B cell (primary cell): ENCODE measurements around the gene DNAH6. TPM values are rescaled to one million over a fixed set of nuclear protein-coding genes. Genes with fewer than 3 reads are reported as not detected.

Experiments used
- ATAC-seq: fragments of 200-7000 bp; cut with Tn5 transposase; one replicate; pipeline ENCODE4 v1.10.0; 2021; ENCODE audit warnings: low read depth, mild to moderate bottlenecking, moderate number of reproducible peaks, moderate library complexity
- CTCF ChIA-PET: fragments of 350-600 bp; sonication (Branson Sonifier 250); formaldehyde crosslinking; loops from one replicate; lab custom pipeline; 2021; ENCODE audit warnings: antibody characterized with exemption, inconsistent platforms; lab: Charles Lee
- POLR2A ChIA-PET: fragments of 350-600 bp; sonication (Branson Sonifier 250); formaldehyde crosslinking; loops from one replicate; lab custom pipeline; 2021; ENCODE audit warnings: antibody characterized with exemption; lab: Charles Lee
- DNase-seq: peaks from one replicate; pipeline ENCODE4 v3.0.0; 2013
- H2AFZ ChIP-seq: 2 replicates; pipeline ENCODE4 v1.6.1; 2012; ENCODE audit warnings: mild to moderate bottlenecking, low read depth, low read length; ENCODE audit not compliant: insufficient read depth, poor library complexity, severe bottlenecking
- H3K27ac ChIP-seq, 2 donors: 1 replicate in 1 of 2; 2 replicates in 1 of 2; pipeline ENCODE4 v1.5.1; 2012 to 2013; ENCODE audit warnings: low read length in 2 of 2, mild to moderate bottlenecking in 2 of 2, moderate library complexity in 1 of 2
- H3K27me3 ChIP-seq, 4 experiments: fragments of 200-600 bp in 1 of 4; sonication (generic) in 1 of 4; replicated peaks in 1 of 4; 1 replicate in 2 of 4; 2 replicates in 2 of 4; pipeline versions ENCODE4 v1.6.1 to v1.7.0; 2013 to 2016; ENCODE audit warnings: low read length in 3 of 4, mild to moderate bottlenecking in 2 of 4, mixed read lengths in 1 of 4, moderate library complexity in 1 of 4; ENCODE audit not compliant: insufficient read depth in 4 of 4, control insufficient read depth in 3 of 4; ENCODE audit errors: control extremely low read depth in 1 of 4
- H3K36me3 ChIP-seq, 2 experiments: replicated peaks in 1 of 2; 1 replicate in 1 of 2; 2 replicates in 1 of 2; pipeline versions ENCODE4 v1.6.1 to v1.7.1; 2013; ENCODE audit warnings: low read length in 1 of 2; ENCODE audit not compliant: insufficient read depth in 2 of 2, control insufficient read depth in 1 of 2; ENCODE audit errors: control extremely low read depth in 1 of 2, extremely low read depth in 1 of 2
- H3K4me1 ChIP-seq, 2 donors: fragments of 200-600 bp in 1 of 2; sonication (generic) in 1 of 2; 1 replicate in 1 of 2; 2 replicates in 1 of 2; pipeline versions ENCODE4 v1.5.1 to v1.6.1; 2013 to 2017; ENCODE audit warnings: low read length in 2 of 2; ENCODE audit not compliant: control insufficient read depth in 2 of 2, insufficient read depth in 2 of 2
- H3K4me2 ChIP-seq: replicated peaks from 2 replicates; pipeline ENCODE3; 2012; ENCODE audit warnings: mild to moderate bottlenecking, low read depth, low read length; ENCODE audit not compliant: poor library complexity, severe bottlenecking
- H3K4me3 ChIP-seq, 5 experiments: fragments of 200-600 bp in 1 of 5; sonication (generic) in 1 of 5; 1 replicate in 3 of 5; 2 replicates in 2 of 5; pipeline versions ENCODE4 v1.5.1 to v1.7.0; 2011 to 2016; ENCODE audit warnings: low read length in 4 of 5, mild to moderate bottlenecking in 4 of 5, low read depth in 2 of 5, control low read depth in 1 of 5, moderate library complexity in 1 of 5; ENCODE audit not compliant: insufficient read depth in 1 of 5; ENCODE audit errors: control extremely low read depth in 1 of 5, extremely low read depth in 1 of 5
- H3K79me2 ChIP-seq: fragments of 200-600 bp; sonication (generic); one replicate; pipeline ENCODE4 v1.6.0; 2016; ENCODE audit warnings: low read length; ENCODE audit not compliant: control insufficient read depth, insufficient read depth
- H3K9ac ChIP-seq: fragments of 200-600 bp; sonication (generic); 2 replicates; pipeline ENCODE4 v1.6.1; 2017; ENCODE audit warnings: mild to moderate bottlenecking, low read length, moderate library complexity
- H3K9me3 ChIP-seq, 3 donors: one replicate each; pipeline versions ENCODE4 v1.6.1 to v1.7.1; 2013; ENCODE audit warnings: low read length in 2 of 3; ENCODE audit not compliant: control insufficient read depth in 2 of 3, insufficient read depth in 1 of 3; ENCODE audit errors: control extremely low read depth in 1 of 3
- H4K20me1 ChIP-seq: 2 replicates; pipeline ENCODE4 v1.6.0; 2012; ENCODE audit warnings: mild to moderate bottlenecking, low read length; ENCODE audit not compliant: insufficient read depth, control insufficient read depth, poor library complexity, severe bottlenecking
- H3K27ac Mint-ChIP-seq: one replicate; pipeline ENCODE4 v1.8.0; 2021; ENCODE audit warnings: mixed read lengths
- H3K27me3 Mint-ChIP-seq: one replicate; pipeline ENCODE4 v1.8.0; 2021; ENCODE audit warnings: mixed read lengths
- H3K4me1 Mint-ChIP-seq: one replicate; pipeline ENCODE4 v1.8.0; 2021; ENCODE audit warnings: mixed read lengths
- H3K4me3 Mint-ChIP-seq: one replicate; pipeline ENCODE4 v1.8.0; 2021; ENCODE audit warnings: mixed read lengths
- H3K9me3 Mint-ChIP-seq: one replicate; pipeline ENCODE4 v1.8.0; 2022; ENCODE audit warnings: mixed read lengths; ENCODE audit not compliant: insufficient read depth
- EZH2 ChIP-seq: IDR thresholded peaks from 2 replicates; pipeline ENCODE4 v1.6.1; 2012; ENCODE audit warnings: borderline replicate concordance, low read depth, mild to moderate bottlenecking, moderate library complexity, low read length; ENCODE audit not compliant: insufficient read depth, poor library complexity, severe bottlenecking
- WGBS: methylation state at CpG from one replicate; pipeline ENCODE4 v1.1.5; 2013; ENCODE audit warnings: missing lambda C conversion rate; ENCODE audit not compliant: insufficient coverage; 5-methylcytosine and 5-hydroxymethylcytosine counted together
- intact Hi-C: fragments of 100-400 bp; cut with micrococcal nuclease; formaldehyde crosslinking; loops from one replicate; pipeline ENCODE4 v1.10.0; 2022
- polyA plus RNA-seq: library from polyadenylated mRNA; depleted of rRNA; stranded (reverse); fragments of >200 nt; gene quantifications from 2 replicates; pipeline ENCODE4 v1.2.3, GENCODE V29; 2012
- total RNA-seq, 2 donors: library from RNA; stranded (reverse); fragments of 120-200 nt in 1 of 2; gene quantifications; 1 replicate in 1 of 2; 2 replicates in 1 of 2; pipeline versions ENCODE4 v1.2.3 to v1.2.4, GENCODE V29; 2013 to 2022
- TF ChIP-seq, protein P1 (sequence below): fragments of 200-600 bp; IDR thresholded peaks from one replicate; pipeline ENCODE4 v1.8.0; 2022; ENCODE audit warnings: antibody characterized with exemption, mild to moderate bottlenecking

DNAH6 gene
- total and polyA plus RNA-seq, 2 donors (not counting 1 experiment from before 2014, with no cell fraction given): 0.01 to 1.9 TPM

- ChIA-PET CTCF (no interaction called here), POLR2A (no interaction called here)
- Mint-ChIP-seq H3K4me3 (no peak overlapping the region), H3K27me3 (peaks cover under 1% of the 10 kb centered on the region), H3K4me1 (no peaks in the 10 kb centered on the region), H3K27ac (no peak overlapping the region), H3K9me3 (no peaks in the 10 kb centered on the region)
- H3K79me2 ChIP-seq: no peaks in the 10 kb centered on the region
- no peaks in the 10 kb centered on the region for H3K36me3 ChIP-seq
- no peak overlapping the region for H2AFZ ChIP-seq
- 78% methylated on average over 1 of the region's 2 CpGs for WGBS
- no peak for ATAC-seq
- no peaks in the 10 kb centered on the region for H3K9me3 ChIP-seq
- DNase-seq: no peak
- H3K9ac ChIP-seq: no peak overlapping the region
- no peaks in the 10 kb centered on the region for H4K20me1 ChIP-seq
- no peaks in the 10 kb centered on the region for H3K4me1 ChIP-seq
- H3K4me3 ChIP-seq: no peak overlapping the region
- intact Hi-C loops: no loop called here
- no peak for TF ChIP-seq EZH2
- TF ChIP-seq, protein P1, sequence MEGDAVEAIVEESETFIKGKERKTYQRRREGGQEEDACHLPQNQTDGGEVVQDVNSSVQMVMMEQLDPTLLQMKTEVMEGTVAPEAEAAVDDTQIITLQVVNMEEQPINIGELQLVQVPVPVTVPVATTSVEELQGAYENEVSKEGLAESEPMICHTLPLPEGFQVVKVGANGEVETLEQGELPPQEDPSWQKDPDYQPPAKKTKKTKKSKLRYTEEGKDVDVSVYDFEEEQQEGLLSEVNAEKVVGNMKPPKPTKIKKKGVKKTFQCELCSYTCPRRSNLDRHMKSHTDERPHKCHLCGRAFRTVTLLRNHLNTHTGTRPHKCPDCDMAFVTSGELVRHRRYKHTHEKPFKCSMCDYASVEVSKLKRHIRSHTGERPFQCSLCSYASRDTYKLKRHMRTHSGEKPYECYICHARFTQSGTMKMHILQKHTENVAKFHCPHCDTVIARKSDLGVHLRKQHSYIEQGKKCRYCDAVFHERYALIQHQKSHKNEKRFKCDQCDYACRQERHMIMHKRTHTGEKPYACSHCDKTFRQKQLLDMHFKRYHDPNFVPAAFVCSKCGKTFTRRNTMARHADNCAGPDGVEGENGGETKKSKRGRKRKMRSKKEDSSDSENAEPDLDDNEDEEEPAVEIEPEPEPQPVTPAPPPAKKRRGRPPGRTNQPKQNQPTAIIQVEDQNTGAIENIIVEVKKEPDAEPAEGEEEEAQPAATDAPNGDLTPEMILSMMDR: no peak
- H3K4me2 ChIP-seq: no peak overlapping the region
- H3K27ac ChIP-seq: no peak overlapping the region
- H3K27me3 ChIP-seq: no peaks in the 10 kb centered on the region
These were observed 124.1 kb downstream of the DNAH6 start for GRCh38 chr2:84640411-84640810.

DNA sequence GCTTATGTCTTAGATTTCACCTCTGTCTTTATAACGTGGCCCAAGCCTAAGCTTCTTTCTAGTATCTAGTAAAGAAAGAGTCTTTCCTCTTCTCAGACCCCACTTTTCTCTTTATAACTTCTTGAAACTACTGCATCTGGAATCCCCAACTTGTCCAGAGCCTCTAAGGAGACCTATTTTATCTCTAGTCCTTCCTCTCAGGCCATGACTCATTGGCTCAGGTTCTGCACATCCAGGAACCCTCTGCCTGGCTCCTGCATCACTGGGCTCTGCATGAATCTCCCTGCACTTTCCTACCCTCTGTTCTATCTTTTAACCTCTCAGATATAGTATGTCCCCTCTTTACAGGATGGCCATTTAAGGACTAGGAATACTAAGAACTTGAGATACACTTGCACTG, 124.7 kb downstream of the DNAH6 start:
- Histone ChIP-seq H3K9me3 (no peaks in the 10 kb centered on the region), H2AFZ (no peak overlapping the region), H3K36me3 (no peaks in the 10 kb centered on the region), H3K4me2 (no peak overlapping the region), H3K27me3 (no peaks in the 10 kb centered on the region), H3K4me1 (no peaks in the 10 kb centered on the region), H3K4me3 (no peak overlapping the region), H3K9ac (no peak overlapping the region), H4K20me1 (no peaks in the 10 kb centered on the region), H3K27ac (no peak overlapping the region), H3K79me2 (no peaks in the 10 kb centered on the region)
- CTCF ChIA-PET: no interaction called here
- H3K4me3 Mint-ChIP-seq: no peak overlapping the region
- no peaks in the 10 kb centered on the region for H3K4me1 Mint-ChIP-seq
- DNase-seq (no peak), ATAC-seq (no peak)
- H3K27me3 Mint-ChIP-seq: peaks cover 5% of the 10 kb centered on the region
- intact Hi-C loops: no loop called here
- H3K27ac Mint-ChIP-seq: no peak overlapping the region
- H3K9me3 Mint-ChIP-seq: no peaks in the 10 kb centered on the region
- WGBS: no CpG with 5 or more reads among the region's 1 CpG
- POLR2A ChIA-PET: no interaction called here
- no peak for TF ChIP-seq EZH2
- TF ChIP-seq, protein P1: no peak
